Endothelial cell of umbilical vein (primary cell): ENCODE data around the gene EN2.

Experiments used
- EZH2 ChIP-seq: IDR thresholded peaks from 2 replicates; pipeline ENCODE4 v1.6.1; 2012; ENCODE audit warnings: borderline replicate concordance, low read depth, mild to moderate bottlenecking, moderate library complexity, low read length, inconsistent platforms; ENCODE audit not compliant: severe bottlenecking
- FOS ChIP-seq: IDR thresholded peaks from 2 replicates; pipeline ENCODE4 v1.6.1; 2011; ENCODE audit warnings: mild to moderate bottlenecking, low read length, moderate library complexity, borderline replicate concordance; ENCODE audit not compliant: insufficient read depth
- GATA2 ChIP-seq: IDR thresholded peaks from 2 replicates; pipeline ENCODE4 v1.7.0; 2011; ENCODE audit warnings: low read depth, mild to moderate bottlenecking, moderate library complexity, mixed read lengths, low read length; ENCODE audit not compliant: insufficient read length, insufficient read depth
- JUN ChIP-seq: IDR thresholded peaks from 2 replicates; pipeline ENCODE4 v1.6.1; 2011; ENCODE audit warnings: borderline replicate concordance, low read depth; ENCODE audit not compliant: insufficient read length, insufficient read depth
- MYC ChIP-seq: IDR thresholded peaks from one replicate; pipeline ENCODE4 v1.6.1; 2011; ENCODE audit warnings: mild to moderate bottlenecking, low read depth, low read length
- POLR2A ChIP-seq: IDR thresholded peaks from 2 replicates; pipeline ENCODE4 v1.6.1; 2012; ENCODE audit warnings: low read depth, mild to moderate bottlenecking, control low read depth, low read length
- POLR2AphosphoS5 ChIP-seq: IDR thresholded peaks from 2 replicates; pipeline ENCODE4 v1.6.1; 2012; ENCODE audit warnings: low read depth, mild to moderate bottlenecking, control low read depth, low read length, moderate library complexity; ENCODE audit not compliant: insufficient read depth
- TF ChIP-seq, protein P1 (sequence below), 2 donors: IDR thresholded peaks; 1 replicate in 1 of 2; 2 replicates in 1 of 2; pipeline ENCODE4 v1.5.1; 2011; ENCODE audit warnings: low read length in 2 of 2, mild to moderate bottlenecking in 2 of 2, moderate library complexity in 2 of 2, control low read depth in 1 of 2, inconsistent platforms in 1 of 2, low read depth in 1 of 2; ENCODE audit not compliant: insufficient read depth in 1 of 2; ENCODE audit errors: extremely low read depth in 1 of 2
- TF ChIP-seq, protein P2 (sequence below): IDR thresholded peaks from 2 replicates; pipeline ENCODE4 v1.6.1; 2011; ENCODE audit not compliant: insufficient read depth, insufficient read length

DNA sequence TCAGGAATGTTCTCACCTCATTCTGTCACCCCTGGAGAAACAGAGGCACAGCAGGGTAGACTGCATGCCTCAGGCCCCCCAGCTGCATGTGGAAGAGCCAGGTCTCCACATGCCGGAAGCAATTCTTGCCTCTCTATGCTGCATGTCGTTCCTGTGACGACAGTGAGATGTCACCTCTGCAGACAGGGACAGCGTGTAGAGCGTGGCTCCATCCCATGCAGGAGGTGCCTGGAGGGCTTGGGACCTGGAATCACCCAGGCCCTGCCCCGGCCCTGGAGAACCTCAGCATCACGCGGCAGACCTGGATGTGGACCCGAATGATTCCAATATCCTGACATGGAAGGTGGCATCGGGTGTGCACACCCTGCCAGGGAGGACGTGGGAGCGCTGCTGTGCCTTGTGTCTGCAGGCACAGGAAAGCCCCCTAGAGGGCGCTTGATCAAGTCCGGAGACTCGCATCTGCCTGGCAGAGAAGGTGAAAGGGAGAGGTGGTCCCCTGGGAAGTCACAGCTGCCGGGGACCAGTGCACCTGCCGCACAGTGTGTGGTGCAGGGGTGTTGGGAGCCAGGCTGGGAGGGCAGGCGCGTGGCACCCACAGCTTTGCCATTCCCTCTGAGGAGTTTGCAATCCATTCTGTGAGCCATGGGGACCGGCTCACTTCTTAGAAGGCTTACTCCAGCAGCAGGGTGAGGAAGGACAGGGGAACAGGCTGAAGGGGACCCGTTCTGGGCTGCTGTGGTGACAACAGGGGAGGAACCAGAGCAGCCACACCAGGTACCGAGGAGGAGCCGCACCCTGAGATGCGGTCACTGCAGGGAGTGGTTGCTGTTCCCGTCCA, 45.3 kb upstream of the EN2 start:
- TF ChIP-seq POLR2AphosphoS5 (no peak), GATA2 (no peak), EZH2 (no peak), POLR2A (no peak), JUN (no peak), FOS (no peak), MYC (no peak)
- TF ChIP-seq, protein P1, sequence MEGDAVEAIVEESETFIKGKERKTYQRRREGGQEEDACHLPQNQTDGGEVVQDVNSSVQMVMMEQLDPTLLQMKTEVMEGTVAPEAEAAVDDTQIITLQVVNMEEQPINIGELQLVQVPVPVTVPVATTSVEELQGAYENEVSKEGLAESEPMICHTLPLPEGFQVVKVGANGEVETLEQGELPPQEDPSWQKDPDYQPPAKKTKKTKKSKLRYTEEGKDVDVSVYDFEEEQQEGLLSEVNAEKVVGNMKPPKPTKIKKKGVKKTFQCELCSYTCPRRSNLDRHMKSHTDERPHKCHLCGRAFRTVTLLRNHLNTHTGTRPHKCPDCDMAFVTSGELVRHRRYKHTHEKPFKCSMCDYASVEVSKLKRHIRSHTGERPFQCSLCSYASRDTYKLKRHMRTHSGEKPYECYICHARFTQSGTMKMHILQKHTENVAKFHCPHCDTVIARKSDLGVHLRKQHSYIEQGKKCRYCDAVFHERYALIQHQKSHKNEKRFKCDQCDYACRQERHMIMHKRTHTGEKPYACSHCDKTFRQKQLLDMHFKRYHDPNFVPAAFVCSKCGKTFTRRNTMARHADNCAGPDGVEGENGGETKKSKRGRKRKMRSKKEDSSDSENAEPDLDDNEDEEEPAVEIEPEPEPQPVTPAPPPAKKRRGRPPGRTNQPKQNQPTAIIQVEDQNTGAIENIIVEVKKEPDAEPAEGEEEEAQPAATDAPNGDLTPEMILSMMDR (IDR thresholded peaks at IDR 0.05; ENCODE audit: extremely low read depth in 1 of 2, insufficient read depth in 1 of 2, low read depth in 1 of 2, low read length in 2 of 2): peak; percentile 50 to 72
- TF ChIP-seq, protein P2, sequence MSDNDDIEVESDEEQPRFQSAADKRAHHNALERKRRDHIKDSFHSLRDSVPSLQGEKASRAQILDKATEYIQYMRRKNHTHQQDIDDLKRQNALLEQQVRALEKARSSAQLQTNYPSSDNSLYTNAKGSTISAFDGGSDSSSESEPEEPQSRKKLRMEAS: no peak
